ENCODE results near the gene FAM53B.

FAM53B gene

DNA sequence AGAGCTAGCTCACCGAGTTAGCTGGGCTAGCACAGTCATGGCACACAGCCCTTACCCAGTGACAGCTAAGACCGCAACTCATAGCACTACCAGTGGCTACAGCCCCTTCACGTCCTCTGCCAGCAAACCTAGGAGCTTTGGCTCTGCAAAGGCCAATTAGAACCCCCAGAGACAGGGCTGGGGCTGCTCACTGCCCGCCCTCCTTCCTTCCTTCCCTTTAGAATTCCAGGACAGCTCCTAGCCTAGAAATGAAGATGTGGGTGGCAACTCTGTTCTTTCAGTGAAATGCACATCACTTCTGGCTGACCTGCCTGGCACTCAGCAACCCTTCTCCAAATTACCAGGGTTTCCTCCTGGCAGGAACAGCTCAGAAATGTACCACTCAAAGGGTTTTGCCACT is 99.9 kb downstream of the FAM53B start:
- DNase-seq: no peak

- no peak for DNase-seq
These were observed 100.7 kb downstream of the FAM53B start for GRCh38 chr10:124643330-124644009.

- no peak for DNase-seq
These were observed 102.0 kb downstream of the FAM53B start for GRCh38 chr10:124642088-124642710.

- no peak for DNase-seq
These were observed 102.7 kb downstream of the FAM53B start for GRCh38 chr10:124641282-124642087.

DNA sequence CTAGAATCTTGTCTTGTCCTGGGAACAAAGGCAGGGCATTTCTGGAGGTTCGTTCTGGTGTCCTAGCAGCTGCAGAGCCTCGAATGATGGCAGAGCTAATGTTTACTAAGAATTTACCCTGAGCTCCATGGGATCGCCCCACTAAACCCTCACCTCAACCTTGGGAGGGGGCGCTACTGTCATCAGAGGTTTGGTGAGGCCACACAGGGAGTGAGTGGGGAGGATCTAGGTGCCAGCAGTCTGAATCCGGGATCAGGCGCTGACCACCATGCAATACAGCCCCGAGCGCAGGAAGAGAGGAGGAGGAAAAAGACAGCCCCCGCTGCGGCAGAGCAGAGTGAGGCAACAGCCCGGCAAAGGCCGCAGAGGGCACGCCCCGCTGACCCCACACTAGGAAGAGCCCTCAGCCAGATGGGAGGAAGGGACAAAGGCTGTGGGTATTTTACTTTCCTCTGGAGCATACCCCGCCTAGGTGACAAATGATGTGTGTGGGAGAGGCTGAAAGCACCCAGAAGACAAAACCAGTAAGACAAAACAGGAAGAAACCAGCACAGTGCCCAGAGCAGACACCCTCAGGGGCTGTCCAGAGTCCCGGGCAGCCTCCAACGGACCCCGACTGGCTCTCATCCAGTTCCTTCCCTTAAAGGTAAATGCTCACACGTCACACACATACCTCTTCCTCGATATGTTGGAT is 103.5 kb downstream of the FAM53B start:
- DNase-seq: no peak

- DNase-seq: no peak
These were observed 104.1 kb downstream of the FAM53B start for GRCh38 chr10:124640056-124640455.

DNA sequence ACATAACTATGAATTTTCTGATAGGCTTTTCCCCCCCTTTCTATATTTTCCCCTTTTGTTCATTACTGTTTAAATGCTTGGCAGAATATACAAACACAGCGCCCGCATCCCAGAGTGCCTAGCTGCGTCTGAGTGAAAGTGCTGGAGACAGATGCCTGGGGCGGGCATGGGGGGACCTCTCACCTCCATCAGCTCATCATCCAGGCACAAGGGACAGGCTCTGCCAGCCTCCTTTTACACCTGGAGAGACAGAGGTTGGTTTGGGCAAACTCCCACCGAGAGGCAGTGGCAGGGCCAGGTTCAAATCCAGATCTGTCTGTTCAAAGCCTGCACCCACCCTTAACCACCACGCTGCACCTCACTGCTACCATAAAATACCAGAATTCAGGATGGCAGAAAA is 104.5 kb downstream of the FAM53B start:
- DNase-seq: no peak

DNA sequence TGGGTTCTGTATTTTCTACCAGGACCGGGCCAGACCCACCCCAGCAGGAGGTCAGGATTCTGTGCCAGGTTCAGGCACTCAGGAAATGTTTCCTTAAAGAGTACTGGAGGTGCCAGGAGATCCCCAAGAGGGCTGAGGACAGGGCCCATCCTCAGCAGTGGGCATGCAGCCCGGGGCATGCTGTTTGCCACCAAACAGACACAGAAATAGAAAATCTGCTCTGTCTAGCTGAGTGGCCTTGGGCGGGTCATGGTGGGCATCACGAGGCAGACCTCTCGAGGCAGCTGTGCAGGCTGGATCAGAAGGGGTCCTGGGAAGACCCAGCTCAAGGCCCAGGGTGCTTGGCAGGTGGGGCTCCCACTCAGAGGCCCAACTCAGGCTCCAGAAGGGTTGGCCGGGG is 105.0 kb downstream of the FAM53B start:
- no peak for DNase-seq

DNA sequence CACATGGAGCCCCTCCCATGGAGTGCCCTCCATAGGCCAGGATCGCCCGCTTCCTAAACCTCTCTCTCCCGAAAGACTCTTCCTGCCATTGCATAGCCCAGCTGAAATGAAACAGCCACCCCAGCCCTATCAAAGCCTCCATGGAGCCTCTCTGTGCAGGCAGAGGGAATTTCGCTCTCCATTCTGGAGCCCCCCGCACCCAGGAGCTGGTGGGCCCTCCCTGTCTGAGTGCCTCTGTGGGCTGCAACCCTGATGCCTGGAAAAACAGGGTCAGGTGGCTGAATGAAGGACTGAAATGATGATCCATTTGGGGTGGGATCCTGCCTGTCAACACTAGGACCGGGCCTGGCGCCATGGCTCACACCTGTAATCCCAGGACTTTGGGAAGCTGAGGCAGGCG is 106.4 kb downstream of the FAM53B start:
- DNase-seq: no peak

- no peak for DNase-seq
These were observed 107.0 kb downstream of the FAM53B start for GRCh38 chr10:124637091-124637700.

DNA sequence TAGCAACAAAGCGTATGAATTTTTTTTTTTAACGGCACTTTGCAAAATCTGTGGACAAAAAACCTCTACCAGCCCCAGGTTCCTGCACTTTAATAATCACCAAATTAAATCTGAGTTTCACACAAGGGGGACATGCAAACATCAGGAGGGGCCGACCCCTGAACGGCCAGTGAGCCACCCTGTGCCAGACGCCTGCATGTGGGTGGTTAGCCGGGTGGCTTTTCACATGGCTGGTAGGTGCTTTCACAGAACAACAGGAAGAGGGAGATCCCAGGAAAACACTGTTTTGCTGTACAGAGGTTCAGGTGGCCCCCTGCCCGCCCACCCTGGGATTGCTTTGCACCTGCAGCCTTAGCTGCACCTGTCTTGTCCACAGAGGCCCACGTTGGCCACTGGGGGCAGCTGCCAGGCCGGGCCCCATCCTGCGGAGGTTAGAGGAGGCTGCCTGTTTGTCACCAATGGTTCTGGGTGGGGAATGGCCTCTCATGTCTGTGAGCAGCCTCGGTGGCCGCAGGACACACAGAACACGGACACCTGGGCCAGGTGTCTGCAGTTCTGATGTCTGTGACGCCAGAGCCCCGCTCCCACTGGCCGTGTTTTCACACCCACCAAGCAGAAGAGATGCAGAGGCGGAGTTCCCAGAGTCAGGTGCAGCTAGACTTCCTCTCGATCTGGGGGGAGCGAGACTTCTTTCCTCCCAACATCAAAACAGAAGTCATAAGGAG is 107.7 kb downstream of the FAM53B start:
- DNase-seq: no peak

GRCh38 chr10:124632566-124632965 is 111.6 kb downstream of the FAM53B start:
- DNase-seq: no peak

- no peak for DNase-seq
These were observed 112.1 kb downstream of the FAM53B start for GRCh38 chr10:124632064-124632531.

DNA sequence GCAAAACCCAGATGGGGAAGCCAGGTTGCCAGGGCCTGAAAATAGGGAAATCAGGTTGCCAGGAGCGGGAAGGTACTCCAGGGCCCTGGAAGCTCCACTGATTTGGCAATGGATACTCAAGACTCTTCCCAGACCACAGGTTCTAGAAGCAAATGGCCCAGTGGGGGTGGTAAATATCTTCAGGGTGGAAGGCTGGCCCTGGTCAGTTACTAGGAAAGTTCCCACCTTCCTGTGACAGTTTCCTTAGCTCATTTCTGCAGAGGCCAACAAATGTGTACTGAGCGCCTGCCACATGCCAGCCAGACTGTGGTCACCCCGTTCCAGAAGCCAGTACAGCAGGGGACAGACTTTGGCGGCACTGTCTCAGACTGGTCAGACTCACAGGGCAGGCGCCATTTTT is 113.6 kb downstream of the FAM53B start:
- no peak for DNase-seq

GRCh38 chr10:124629842-124630241 is 114.3 kb downstream of the FAM53B start:
- DNase-seq: no peak

DNA sequence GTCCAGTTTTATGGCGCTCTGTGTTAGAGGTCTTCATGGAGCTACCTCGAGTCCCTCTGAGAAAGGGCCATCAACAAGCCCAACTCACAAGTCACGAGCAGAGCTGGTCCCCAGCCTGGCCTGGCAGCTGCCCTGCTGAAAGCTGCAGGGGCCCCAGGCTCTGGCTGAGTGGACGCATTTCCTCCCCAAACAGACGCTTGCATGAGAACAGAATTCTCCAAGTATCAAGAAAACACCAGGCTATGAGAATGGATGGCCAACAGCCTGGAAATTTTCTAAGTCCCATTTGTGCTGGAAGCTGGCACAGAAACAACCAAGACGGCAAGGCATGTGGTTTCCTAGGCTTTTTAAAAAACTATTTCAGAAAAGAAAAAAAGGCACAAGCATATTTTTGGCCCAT is 114.8 kb downstream of the FAM53B start:
- no peak for DNase-seq

- DNase-seq: no peak
These were observed 115.5 kb downstream of the FAM53B start for GRCh38 chr10:124628676-124629021.

GRCh38 chr10:124627866-124628675 is 116.1 kb downstream of the FAM53B start:
- no peak for DNase-seq

DNA sequence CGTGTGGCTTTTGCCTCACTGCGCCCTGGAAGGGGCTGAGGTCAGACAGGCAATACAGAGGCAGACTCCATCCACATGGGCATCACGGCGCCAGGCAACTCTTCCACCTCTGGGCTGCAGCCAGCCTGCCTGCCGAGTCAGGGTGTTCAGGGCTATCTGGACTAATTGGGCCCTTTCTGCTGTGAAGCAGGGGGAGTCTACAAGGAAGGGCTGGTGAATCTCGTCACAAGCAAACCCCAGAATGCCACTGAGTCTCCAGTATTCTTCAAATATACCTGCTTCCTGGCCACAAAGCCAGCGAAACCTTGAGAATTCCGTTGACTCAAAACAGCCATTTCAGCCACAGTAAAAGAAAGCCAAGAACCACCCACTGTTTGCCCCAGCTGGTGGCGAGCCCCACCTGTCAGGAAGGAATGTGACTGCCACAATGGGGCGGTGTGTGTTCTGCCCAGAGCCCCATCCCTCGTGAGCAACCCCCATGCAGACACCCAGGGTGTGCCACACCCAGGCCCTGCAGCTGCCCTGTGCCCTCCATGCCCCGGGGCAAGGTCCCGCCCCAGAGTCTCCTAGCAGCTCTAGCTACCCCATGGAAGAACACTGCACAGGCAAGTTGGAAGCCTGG is 117.3 kb downstream of the FAM53B start:
- DNase-seq: no peak

DNA sequence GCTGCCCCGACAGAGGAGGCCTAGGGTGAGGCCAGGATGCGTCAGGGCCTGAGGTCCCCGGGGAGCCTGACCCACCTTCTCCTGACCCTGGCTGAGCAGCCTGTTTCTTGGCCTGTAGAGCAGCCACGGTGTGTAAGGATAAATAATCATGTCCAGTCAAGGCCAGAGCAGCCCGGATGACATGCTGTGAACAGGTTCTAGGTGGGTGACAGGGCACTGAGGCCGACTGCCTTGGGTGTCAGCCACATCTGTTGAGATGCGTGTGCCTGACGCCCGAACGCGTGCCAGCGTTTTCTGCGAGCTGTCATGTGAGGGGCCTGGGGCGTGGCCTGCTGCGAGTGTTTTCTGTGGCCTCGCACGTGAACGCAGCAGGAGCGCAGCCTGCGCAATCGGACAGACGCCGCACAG is 118.3 kb downstream of the FAM53B start:
- DNase-seq: no peak

DNA sequence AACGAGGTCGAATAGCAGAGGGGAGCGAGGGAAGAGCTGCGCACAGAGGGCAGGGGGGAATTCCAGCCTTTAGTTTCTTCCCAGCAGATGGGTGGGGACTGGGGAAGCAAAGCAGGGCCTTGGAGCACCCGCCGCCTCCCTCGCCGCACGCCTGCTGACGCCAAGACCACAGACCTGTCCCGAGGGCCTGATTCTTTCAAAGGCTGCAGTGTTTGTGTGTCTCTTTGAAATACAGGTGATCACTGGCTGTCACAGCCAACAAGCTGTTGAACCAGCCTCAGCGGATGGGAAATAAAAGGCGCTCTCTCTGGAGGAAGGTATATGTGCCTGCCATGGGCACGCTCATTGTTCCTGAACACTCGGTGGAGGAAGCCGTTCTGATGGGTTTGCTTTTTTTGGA is 119.3 kb downstream of the FAM53B start:
- no peak for DNase-seq
